Esophagus mucosa (tissue), 1 donor: ENCODE data around the gene PNMA6E. TPM values are rescaled to one million over a fixed set of nuclear protein-coding genes. Genes with fewer than 3 reads are reported as not detected.

Experiments used
- ATAC-seq: fragments of 200-7000 bp; cut with Tn5 transposase; one replicate; pipeline ENCODE4 v1.9.1; 2020
- total RNA-seq: library from RNA; stranded (reverse); gene quantifications from one replicate; pipeline ENCODE4 v1.2.4, GENCODE V29; 2023
- donor health status: DM: yes; HTN: yes; CAD: no.

PNMA6E gene
- not detected for total RNA-seq

- ATAC-seq: peak; percentile 8
These were observed at the start of gene PNMA6E for GRCh38 chrX:153401133-153401764. PNMA6E (minus strand) TSS chrX:153401350; CDS start chrX:153398849, 2,501 bp downstream.

DNA sequence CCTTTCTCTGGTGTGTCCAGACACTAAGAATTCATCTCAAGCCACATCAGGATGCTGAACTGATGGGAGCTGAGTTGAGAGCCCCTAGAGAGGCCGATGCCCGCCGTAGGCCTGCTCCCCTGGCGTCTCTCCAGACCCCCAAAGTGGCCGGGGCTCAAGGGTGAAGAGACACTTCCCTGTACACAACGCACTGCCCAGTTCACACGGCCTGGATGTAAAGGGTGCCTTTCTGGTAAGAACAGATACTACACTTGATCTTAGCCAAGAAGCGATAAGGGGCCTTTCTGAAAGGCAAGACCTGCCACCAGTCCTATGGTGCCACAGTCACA lies 49.8 kb upstream of the PNMA6E start:
- ATAC-seq: no peak

- no peak for ATAC-seq
These were observed 49.2 kb upstream of the PNMA6E start for GRCh38 chrX:153450114-153450948.

DNA sequence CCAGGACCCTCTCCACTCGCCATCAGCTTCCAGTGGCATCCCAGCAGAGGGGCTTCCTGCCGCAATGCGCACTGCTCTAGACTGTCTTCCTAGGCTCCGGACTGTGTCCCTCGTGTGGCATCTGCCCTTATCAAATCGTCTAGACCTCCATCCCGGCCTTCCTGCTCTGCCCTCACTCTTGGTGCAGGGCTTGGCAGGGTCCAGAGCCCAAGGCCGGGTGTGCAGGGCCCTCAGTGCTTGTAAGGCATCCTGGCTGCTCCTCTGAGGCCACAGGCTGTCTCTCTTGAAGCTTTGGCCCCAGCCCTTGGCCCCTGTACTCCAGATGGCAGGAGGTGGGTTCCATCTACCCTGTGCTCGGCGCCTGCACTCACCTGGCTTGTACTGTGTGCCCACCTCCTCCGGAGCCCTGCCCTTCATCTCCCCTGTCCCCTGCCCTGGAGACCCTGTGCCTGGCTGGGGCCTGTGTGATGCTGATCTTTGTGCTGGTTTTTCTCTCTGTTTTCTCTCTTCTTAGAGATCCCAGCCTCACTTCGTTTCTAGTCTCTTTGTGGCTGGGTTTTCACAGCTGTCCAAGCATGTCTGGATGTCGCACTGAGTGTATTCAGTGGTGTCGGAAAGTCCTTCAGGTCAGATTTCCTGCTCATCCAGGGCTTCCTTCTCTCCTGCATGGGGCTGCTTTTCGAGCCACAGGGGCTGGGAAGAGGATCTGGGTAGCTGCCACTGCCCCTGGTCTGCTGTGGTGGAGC lies 48.4 kb upstream of the PNMA6E start:
- ATAC-seq: no peak

GRCh38 chrX:153448556-153449367 lies 47.6 kb upstream of the PNMA6E start:
- no peak for ATAC-seq

- no peak for ATAC-seq
These were observed 46.4 kb upstream of the PNMA6E start for GRCh38 chrX:153447581-153447960.

- ATAC-seq: peak; percentile 56
These were observed 45.9 kb upstream of the PNMA6E start for GRCh38 chrX:153446950-153447580.

GRCh38 chrX:153446636-153446936 lies 45.4 kb upstream of the PNMA6E start:
- no peak for ATAC-seq

- ATAC-seq: peak; percentile 3
These were observed 44.9 kb upstream of the PNMA6E start, which contains the start of gene TREX2 for GRCh38 chrX:153445856-153446635. TREX2 (minus strand) TSS chrX:153446056; CDS start chrX:153445430, 626 bp downstream.

- ATAC-seq: no peak
These were observed 44.1 kb upstream of the PNMA6E start for GRCh38 chrX:153445106-153445855.

GRCh38 chrX:153444333-153445011 lies 43.3 kb upstream of the PNMA6E start:
- no peak for ATAC-seq

- peak; percentile 44 for ATAC-seq
These were observed 42.6 kb upstream of the PNMA6E start for GRCh38 chrX:153443476-153444332.

- ATAC-seq: no peak
These were observed 41.3 kb upstream of the PNMA6E start for GRCh38 chrX:153442463-153442862.

DNA sequence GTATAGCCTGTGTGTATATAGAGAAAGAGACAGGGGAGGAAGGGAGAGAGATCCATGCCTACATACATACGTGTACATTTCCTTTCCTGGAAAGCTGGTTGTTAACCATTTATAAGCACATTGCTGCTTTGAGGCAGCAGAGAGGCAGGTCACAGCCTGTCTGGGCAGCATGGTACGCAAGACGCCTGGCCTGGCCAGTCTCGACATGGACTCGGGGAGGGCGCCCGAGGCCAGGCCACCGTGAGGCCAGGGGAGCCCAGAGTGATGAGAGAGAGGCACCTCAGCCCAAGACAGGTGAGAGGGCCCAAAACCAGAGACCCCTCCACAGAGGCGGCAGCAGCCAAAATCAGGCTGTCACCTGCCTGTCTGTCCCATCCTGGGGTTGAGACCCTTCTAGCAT lies 40.8 kb upstream of the PNMA6E start:
- ATAC-seq: peak; percentile 49

DNA sequence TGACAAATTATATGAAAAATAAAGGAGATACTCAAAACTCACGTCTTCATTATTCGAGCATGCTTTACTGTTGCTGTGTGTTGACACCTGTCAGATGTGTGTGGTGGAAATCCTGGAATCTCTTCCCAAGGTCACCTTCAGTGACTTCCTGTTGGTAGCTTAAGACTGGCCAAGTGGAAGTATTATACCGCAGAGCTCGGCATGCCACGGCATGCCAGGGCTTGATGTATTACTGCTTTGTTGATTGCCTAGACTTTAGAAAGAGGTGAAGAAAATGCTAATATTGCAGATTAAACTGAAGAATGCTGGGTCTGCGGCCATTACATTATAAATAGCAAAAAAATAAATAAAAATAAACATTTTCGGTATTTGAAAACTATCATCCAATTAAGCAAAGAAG lies 40.1 kb upstream of the PNMA6E start:
- ATAC-seq: peak; percentile 21

DNA sequence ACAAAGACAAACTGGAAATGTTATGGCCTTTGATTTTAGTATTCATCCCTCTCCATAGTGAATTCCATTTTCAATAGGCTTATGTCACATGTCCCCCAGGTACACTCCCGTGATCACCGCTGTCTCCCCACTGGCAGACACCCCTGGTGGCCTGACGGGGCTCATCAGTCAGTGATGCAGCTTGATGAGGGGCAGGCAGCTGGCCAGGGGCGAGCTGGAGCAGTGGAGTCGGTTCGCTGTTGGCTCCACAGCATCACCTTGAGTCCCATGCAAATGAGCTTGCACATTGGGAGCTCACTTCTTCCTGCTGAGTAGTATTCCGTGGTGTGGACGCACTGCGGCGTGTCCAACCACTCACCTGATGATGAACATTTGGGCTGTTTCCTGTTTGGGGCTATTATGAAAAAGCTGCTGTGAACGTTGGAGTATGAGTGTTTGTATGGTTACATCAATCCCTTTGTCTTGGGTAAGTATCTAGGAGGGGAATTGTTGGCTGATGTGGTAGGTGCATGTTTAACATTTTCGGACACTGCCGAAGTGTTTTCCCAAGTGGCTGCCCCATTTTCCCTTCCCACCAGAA lies 39.5 kb upstream of the PNMA6E start:
- ATAC-seq: peak; percentile 19

DNA sequence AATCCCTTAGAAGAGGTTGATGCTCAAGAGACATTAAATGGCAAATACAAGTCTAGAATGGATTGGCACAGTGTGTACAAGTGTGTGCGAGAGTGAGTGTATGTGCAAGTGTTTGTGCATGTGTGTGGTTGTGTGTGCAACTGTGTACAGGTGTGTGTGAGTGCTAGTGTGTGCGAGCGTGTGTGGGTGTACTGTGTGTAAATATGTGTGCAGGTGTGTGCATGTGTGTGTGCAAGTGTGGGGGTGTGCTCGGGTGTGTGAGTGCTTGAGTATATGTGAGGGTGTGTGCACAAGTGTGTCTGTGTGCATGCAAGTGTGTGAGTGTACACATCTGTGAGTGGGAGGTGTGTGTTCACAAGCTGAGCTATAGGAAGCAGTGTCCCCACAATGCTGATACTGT lies 38.8 kb upstream of the PNMA6E start:
- ATAC-seq: no peak

GRCh38 chrX:153438532-153438931 lies 37.4 kb upstream of the PNMA6E start:
- no peak for ATAC-seq

- no peak for ATAC-seq
These were observed 34.7 kb upstream of the PNMA6E start for GRCh38 chrX:153435845-153436244.
